Stimulated activated CD4-positive, alpha-beta T cell treated with anti-CD3 and anti-CD28 coated beads, Interleukin-2, amount 100 ng/mL, for 4 hours (primary cell): ENCODE measurements around the gene SKA3.

ENCODE experiments used
- DNase-seq: peaks from one replicate; pipeline ENCODE4 v3.0.0-alpha.2; 2020; ENCODE audit warnings: low read depth

The SKA3 gene

GRCh38 chr13:21111546-21111945, 64.8 kb downstream of the SKA3 start:
- no peak for DNase-seq

GRCh38 chr13:21109168-21109567, 67.2 kb downstream of the SKA3 start:
- DNase-seq: no peak

GRCh38 chr13:21106089-21106488, 70.3 kb downstream of the SKA3 start:
- DNase-seq: no peak

GRCh38 chr13:21104199-21105019, 71.9 kb downstream of the SKA3 start:
- no peak for DNase-seq
